Activated CD4-positive, alpha-beta T cell treated with anti-CD3 and anti-CD28 coated beads, Interleukin-2, amount 50 U/mL, for 16 hours (primary cell): ENCODE data around the gene BMX.

Experiments
- DNase-seq: peaks from one replicate; pipeline ENCODE4 v3.0.0-alpha.2; 2020

Gene BMX

DNA sequence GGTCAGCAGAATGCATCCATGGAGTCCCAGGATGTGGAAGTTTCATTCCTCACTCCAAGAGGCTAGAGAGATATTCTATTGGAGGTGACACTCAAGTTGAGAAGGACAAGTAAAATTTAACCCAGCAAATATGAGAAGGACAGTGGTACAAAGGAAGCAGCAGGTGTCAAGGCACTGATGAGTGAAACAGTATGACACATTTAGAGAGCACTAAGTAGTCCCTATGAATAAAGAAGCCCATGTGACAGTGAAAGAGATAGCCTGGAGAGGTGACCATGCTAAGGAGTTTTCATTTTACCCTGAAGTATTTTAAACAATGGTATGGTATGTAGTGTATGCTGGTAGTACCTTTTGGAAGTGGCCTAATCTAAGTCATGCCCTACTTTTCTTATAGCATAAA is 9.2 kb downstream of the BMX start:
- DNase-seq: no peak

DNA sequence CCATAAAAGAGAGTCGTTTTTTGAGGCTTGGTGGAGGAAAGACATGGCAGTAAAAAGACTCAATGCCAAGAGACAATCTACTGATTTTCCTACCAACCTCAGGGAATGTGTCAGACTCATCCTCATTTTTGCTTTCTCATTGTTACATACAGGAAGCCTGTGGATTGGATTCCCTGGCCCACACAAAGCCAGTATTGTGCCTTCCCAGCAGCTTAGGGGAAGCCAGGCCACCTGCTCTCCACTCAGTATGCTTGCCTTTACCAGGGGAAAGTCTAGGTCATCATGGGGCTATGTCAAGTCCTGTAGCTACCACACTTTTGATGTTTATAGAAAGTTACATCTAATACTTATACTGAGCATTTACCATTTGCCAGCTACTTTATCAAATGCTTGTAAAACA is 11.0 kb downstream of the BMX start:
- no peak for DNase-seq

DNA sequence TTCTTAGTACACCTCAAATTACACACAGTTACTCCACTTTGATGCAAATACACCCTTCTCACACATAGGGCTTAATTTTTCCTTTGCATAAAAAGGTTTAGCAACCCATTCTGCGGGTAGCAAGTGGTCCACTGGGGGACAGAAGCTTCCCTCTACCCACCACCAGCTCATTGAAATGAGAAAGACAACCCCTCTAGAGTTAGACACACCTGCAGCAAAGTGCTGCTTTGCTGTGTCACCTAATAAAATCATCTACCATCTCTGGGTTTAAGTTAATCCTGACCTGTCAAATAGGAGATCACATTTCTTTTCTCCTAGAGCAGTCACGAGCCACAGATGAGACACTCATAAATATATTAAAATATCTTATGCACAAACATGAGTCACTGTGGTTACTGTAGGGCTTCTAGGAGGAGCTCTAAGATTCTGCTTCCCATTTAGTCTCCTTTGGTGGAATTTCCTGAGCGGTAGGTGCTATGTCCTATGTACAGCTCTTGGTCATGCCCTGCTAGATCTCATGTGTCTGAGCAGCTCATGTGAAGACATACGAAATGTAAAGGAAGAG is 11.9 kb downstream of the BMX start:
- no peak for DNase-seq

DNA sequence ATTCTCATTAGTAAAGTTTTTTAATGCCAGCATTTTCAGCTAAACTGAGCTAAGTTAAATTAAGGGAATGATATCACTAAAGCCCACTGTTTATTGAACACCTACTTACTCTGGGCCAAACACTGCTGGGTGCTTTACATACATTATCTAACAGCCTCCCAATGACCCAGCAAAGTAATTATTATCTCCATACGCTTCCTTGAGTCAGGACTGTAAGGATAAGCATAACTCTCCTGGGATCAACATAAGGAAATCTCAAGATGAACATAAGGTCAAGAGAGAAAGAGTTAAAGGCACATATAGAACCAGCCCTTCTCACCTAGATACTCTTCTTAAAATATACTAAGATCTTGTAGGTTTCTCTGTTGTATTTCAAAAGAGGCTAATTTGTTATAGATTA is 13.7 kb downstream of the BMX start:
- no peak for DNase-seq

DNA sequence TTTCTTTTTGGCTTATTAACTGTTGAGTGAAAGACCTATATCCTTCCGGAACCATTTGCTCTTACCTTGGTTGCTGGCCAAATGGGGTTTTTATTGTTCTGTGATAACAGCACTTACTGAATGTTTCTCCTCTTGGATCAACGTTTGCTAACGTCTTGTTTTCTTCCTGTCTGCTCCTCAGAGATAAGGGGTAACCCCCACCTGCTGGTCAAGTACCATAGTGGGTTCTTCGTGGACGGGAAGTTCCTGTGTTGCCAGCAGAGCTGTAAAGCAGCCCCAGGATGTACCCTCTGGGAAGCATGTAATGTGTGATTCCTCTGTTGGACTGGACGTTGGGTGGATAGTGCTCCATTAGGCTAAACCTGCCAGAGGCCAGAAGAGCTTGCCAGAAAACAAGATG is 15.3 kb downstream of the BMX start:
- DNase-seq: no peak

DNA sequence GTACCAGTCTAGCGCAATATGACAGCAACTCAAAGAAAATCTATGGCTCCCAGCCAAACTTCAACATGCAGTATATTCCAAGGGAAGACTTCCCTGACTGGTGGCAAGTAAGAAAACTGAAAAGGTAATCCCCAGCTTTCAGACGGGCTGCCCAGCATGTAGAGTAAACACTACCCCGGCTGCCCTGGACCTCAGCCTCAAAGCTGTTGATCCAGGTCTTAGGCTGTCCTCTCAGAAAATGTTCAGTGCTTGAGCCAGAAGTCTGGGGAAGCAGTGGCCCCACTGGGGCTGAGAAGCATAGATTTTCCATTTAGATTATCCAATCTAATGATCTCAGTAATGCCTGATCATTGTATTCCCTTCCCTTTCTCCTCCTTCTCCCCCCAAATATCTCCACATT is 21.9 kb downstream of the BMX start:
- DNase-seq: no peak

DNA sequence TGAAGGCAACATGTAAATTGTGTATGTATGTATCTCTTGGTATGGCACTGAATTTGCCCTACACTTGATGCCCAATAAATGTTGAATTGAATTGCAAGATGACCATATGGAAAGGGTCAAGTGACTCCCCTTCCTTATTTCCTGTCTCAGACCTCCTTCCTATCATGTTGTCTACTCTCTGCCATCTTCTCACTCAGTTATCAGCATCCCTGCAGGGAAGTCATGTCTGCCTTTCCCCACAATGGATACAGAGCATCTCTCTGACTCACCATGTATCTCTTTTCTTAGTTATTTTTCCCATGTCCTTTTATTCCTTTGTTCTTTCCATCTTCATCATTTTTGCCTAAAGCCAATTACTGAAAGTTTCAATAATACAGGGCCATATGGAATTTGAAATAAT is 22.5 kb downstream of the BMX start:
- DNase-seq: no peak

DNA sequence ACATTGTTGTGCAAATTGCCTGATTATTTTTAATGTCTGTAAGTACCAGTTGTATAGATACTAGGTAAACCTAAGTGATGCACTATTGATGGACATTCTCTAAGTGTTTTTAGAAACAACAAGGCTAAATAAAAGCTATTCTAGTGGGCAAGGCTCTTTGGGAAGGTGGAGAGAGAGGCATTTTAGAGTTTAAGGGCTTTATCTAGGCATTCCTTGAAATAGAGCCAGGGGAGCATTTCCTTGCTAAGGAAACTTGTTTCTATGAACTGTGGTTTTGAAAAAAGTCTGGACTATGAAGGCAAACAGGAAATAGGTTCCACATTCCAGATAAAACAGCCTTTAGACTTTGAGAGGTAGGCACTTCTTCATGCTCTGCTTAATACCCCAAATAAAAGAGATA is 23.8 kb downstream of the BMX start:
- DNase-seq: no peak

DNA sequence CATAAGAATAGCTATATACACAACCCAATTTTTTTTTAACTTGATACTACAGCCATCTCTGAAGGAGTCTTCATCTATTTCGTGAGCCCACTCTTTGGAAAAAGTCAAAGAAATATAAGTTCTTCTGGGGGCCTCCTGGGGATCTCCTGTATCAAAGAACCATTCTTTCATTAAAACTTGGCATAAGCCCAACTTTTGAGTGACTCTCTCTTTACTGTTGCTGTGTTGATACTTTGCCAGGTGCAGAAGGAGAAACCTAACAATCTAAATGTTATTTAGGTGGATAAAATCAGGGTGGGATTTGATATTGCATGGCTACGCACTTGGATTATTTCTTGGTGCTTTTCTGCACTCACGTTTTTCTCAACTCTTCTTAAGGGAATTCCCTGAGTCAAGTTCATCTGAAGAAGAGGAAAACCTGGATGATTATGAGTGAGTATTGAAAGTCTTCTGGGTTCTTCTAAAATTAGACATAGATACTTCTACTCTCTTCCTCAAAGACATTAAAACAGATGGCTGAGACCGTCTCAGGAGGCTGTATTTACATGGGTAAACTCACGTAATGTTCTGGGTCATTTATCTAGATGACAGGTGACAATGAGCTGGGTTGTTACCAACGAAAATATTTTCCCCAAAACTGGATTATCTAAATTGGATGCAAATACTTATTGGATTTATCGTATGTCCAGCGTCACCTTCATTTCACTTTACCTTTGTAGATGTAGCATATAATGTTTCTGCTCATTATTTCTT is 25.2 kb downstream of the BMX start:
- DNase-seq: no peak

DNA sequence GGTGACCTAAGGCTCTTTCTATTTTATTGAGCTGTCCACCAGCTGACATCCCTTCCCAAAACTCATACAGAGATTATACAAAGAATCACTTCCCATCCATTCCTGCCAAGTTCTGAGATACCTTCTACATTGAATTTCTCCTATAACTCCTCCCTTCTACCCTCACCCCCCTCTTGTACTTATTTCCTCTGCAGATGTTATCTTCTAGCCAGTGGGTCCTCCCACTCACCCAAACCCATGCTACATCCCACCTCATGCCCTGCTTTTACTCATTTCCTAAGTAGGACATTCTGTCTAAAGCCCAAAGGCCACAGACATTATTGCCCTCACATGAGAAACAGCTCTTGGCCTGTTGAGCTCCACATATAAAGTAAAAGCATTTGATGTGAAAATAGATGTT is 28.6 kb downstream of the BMX start:
- DNase-seq: no peak

DNA sequence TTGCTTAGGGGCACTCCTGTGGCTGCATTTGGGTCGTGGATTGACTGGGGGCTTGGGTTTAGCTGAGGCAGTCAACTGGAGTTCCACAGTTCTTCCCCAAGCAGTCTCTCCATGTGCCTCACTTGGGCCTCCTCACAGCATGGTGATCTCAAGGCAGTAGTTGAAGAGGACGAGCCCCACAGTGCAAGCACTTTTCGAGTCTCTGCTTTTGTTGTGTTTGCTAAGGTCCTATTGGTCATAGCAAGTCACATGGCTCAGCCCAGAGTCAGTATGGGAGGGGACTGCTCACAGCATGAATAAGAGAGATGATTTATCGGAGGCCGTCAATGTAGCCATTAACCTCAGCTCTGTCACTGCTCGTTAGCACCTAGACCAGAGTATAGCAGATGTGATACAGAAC is 29.7 kb downstream of the BMX start:
- no peak for DNase-seq

DNA sequence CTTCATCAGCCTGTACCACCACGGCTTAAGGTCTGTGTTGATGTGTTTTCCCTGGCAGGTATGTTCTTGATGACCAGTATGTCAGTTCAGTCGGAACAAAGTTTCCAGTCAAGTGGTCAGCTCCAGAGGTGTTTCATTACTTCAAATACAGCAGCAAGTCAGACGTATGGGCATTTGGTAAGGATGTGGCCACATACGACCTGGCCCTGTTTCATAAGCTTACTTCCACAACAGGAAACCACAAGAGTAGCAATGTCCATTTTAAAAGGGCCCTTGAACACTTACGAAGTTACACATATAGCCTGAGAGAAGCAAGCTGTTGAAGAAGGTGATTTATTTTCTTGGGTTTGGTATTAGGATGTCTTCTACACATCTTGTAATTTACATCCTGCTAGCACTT is 46.1 kb downstream of the BMX start:
- no peak for DNase-seq

DNA sequence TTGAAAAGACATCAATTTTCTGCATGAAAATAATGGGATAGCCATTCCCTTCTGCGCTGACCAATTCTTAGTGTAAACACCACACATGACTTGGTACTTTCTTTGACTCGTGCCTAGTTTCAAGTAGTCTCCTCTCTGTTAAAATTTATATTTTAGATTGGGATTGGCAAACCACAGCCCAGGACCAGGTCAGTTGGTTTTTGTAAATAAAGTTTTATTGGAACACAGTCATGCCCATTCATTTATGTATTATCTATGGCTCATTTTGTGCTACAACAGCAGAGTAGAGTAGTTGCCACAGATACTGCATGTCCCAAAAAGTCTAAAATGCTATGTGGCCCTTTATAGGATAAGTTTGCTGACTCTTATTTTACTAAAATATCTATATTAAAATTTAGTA is 46.7 kb downstream of the BMX start:
- DNase-seq: no peak

DNA sequence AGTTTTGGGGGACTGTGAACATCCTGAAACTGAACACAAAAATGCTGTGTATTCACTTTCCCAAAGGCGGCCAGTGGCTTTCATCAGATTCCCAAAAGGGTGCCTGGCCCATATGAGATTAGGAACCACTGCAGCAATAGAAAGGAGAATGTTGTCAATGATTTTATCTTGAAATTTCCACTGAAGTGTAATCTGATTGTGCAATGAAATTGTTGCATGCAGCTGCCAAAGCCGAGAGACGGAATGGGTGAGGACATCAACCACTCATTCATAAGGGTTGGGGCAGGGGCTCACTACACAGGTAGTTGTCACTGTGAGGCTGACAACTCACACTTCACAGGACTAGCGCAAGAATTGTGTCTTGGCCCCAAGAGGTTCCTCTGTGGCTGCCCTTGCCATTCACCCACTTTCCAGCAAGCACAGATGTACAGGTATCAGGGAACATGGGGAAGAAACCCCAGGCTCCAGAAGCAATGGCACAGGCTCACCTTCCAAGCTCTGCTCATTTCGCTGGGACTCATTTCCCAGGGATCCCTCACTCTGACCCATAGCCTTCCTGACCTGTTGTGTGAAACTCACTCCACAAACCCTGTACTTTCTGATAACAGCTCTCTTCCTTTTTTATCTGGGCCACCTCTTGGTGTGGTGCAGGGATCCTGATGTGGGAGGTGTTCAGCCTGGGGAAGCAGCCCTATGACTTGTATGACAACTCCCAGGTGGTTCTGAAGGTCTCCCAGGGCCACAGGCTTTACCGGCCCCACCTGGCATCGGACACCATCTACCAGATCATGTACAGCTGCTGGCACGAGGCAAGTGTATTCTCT is 48.8 kb downstream of the BMX start:
- DNase-seq: no peak

DNA sequence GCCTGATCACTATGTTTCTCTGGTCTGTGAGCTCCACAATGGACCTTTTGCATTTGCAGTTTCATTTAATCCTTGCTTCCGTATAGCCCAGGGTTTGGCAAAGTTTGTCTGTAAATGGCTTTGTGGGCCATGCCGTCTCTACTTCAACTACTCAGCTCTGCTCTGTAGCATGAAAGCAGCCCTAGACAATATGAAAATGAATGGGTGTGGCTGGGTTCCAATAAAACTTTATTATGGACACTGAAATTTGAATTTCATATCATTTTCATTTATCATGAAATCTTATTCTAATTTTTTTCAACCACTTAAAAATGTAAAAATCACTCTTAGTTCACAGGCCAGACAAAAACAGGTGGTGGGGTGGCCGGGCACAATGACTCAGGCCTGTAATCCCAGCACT is 58.6 kb downstream of the BMX start:
- DNase-seq: no peak

DNA sequence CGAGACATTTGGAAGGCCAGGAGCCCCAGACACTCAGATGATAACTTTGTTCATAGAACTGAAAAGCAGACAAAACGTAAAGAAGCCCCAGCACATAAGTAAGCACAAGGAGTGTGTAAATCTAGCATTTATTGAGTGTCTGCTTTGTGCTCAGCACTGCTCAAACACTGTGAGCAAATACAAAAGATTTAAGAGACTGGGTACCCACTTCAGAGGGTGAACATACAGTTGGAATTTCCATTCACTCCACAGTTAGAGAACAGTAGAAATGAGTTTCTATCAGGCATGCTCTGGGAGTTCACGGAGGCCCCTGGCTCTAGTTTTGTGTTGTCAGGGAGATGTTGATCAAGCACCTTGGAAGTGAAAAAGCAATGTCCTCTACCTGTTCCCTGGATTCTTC is 60.3 kb downstream of the BMX start:
- DNase-seq: no peak

DNA sequence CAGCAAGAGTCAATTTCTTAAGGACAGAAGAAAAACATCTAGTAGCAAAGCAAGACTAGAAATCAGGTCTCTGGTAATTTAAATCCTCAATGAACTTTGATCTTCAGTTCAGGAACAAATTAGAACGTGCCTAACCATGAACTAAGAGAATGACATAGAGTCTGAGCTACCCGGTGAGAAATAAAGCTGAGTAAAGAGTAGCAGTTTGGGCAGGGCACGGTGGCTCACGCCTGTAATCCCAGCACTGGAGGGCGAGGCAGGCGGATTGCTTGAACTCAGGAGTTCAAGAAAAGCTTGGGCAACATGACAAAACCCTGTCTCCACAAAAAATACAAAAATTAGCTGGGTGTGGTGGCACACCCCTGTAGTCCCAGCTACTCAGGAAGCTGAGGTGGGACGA is 62.4 kb downstream of the BMX start:
- no peak for DNase-seq

DNA sequence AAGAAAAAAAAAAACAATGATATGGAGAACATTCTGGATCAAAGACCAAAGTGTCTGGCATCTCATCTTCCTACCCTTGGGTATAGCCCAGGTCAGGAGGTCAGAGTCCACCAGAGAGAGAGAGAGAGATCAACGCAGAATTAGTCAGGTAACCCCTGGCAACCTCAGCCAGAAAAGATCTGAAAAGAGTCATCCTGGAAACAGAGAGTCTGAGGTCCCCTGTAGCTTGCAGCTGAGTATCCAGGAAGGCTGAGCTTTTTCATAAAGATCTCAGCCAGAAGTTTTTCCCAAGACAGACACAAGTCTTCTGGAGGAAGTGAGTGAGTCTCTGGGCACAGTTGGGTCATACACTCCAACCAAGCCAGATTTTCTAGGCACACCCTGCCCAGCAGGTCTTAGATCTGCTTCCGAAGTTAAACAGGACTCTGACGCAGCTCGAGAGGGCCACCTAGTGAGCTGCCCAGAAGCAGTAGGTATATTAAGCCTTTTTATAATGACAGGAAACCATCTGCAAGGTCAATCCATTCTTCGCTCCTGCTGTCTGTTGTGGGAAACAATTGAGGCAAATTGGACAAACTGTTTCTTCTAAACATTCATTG is 64.5 kb downstream of the BMX start:
- peak; percentile 46 for DNase-seq

DNA sequence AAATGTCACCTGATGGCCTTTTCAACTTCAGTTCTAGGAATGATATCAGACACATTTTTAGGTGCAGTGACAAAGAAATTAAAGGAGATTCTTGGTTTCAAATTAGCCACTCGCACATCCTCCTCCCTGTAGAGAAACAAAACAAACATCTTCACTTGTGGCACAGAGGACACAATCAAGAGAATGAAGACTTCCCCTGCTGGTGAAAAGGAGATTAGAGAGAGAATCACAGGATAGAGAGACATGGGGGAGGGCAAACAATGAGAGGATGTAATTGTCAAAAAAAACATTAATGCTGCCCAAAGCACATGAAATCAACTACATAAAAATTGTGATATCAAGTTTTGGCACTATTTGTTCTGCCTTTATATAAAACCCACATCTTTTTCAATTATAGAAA is 65.6 kb downstream of the BMX start:
- no peak for DNase-seq

DNA sequence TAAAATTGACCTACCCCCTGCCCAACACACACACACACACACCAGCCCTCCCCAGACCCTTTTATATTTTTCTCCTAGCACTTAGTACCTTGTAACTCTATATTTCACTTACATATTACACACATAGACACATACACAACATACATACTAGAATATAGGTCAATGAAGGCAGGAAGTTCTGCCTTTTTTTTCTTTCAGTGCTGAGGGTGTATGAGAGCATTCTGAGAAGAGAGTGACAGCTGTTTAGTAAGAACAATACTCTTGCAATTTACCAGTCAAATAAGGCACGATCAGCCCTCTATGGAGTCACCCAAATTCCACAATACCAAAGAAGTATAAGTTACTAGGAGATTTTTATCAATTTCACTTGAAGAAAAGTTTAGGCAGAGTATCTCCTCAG is 66.7 kb downstream of the BMX start:
- DNase-seq: no peak

DNA sequence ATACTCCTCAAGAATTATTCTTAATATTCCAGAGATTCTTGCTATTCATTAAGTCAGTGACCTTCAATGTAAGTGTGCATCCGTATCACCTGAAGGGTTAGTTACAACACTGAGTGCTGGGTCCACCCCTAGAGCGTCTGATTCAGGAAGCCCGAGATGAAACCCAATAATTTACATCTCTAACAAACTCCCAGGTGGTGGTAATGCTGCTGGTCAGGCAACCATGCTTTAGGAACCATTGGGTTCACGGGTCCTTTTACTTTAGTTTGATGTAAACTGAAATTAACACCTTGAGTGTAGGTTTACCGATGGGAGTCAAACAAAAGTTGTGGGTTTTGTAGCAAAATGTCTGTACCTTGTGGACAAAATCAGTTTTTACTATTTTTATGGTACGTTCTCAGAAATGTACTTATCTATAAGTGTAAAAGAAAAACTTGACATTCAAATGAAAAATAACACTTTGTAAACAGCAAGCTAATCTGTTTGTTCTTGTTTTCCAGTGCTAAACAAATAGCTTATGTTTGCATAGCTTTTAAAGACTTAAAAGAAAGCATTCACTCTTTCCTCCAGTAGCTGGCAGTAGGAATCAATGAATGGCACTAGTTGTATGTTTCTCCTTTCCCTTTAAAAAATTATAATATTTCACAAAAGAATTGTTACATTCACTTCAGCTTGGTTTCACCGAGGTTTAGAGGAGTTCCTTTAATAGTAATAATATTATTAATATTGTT is 67.4 kb downstream of the BMX start:
- no peak for DNase-seq

DNA sequence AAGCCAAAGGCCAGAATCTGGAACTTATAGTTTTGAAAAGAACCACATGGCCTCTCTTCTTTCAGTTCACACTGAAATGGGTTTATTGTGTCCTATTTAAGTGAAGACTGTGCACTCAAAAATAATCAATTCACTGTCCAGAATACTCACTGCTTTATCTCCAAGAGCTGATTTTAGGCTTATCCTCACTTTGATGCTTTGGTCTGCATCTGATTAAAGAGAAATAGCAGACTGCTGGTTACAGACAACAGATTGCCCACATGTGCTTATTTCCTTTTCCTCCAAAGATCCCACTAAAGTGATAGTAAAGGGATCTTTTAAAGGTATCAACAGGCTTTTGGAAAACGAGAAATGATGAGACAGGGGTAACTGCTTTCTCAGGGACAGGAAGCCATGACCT is 69.5 kb downstream of the BMX start:
- no peak for DNase-seq

DNA sequence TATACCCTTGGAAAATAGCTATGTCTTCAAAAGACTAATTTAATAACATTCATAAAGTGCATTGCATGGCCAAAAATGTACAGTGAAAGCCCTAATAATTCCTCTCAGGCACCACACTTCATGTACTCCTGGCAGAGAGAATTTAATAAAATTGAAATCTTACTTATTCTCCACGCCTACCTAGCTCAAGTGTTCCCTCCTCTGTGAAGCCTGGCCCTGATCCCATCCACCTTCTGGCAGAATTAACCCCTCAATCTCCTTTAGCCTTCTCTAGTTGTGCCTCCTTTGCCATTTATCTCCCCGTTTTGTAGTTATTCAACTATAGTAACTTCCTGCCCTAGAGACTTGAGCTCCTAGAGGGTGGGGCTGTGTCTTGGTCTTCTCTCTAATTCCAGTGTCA is 73.4 kb downstream of the BMX start:
- no peak for DNase-seq
